Erythroblast (primary cell): ENCODE measurements around the gene UBL3.

Source experiments
- GATA1 ChIP-seq: IDR thresholded peaks from 2 replicates; pipeline ENCODE4 v1.6.1; 2011; ENCODE audit warnings: low read depth, mild to moderate bottlenecking, control low read depth, low read length, moderate library complexity
- POLR2A ChIP-seq: IDR thresholded peaks from 2 replicates; pipeline ENCODE4 v1.6.1; 2011; ENCODE audit warnings: mild to moderate bottlenecking, low read length

DNA sequence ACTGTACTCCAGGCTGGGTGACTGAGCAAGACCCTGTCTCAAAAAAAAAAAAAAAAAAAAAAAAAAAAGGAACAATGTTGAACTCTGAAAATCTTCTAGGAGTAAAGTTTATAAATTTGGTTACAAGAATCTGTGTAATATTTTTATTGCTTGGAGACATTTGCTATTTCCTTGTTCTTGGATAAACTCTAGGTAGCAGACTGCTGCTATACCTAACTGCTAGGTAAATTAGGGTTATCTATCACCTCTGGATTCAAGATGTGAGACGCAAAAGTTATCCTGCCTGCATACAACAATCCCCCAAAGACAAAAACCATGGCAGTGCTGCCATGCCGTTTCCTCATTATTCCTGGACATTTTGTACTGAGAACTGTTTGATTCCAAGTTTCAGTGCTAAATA is 33.7 kb downstream of the UBL3 start:
- TF ChIP-seq POLR2A (no peak), GATA1 (no peak)
